ENCODE measurements around the gene DOCK4.

GRCh38 chr7:112076324-112076723 lies 129.9 kb downstream of the DOCK4 start:
- TF ChIP-seq CTCF (IDR thresholded peaks at IDR 0.05): no peak
- TF ChIP-seq POLR2A (IDR thresholded peaks at IDR 0.05): no peak
- TF ChIP-seq EP300 (IDR thresholded peaks at IDR 0.05): no peak
